OCI-LY3 (cell line): ENCODE results near the gene RRP12.
A peak's percentile ranks its signal among the peaks of the same experiment; 100 is the strongest.

ENCODE experiments used
- H2AFZ ChIP-seq: fragments of 200-600, 300-600 bp; shearing (Covaris generic); 2 replicates; pipeline ENCODE4 v1.6.0; 2014; ENCODE audit warnings: antibody characterized with exemption, low read depth, low read length
- H3K27ac ChIP-seq: fragments of 200-600, 300-600 bp; sonication (generic); 2 replicates; pipeline ENCODE4 v1.5.1; 2014; ENCODE audit warnings: mild to moderate bottlenecking, low read length, moderate library complexity, mixed read lengths
- H3K27me3 ChIP-seq: fragments of 200-600, 300-600 bp; sonication (generic); 2 replicates; pipeline ENCODE4 v1.6.1; 2014; ENCODE audit warnings: low read depth, low read length, mixed read lengths
- H3K36me3 ChIP-seq: fragments of 200-600, 300-600 bp; sonication (generic); replicated peaks from 2 replicates; pipeline ENCODE3; 2014; ENCODE audit warnings: low read depth, low read length, mixed read lengths
- H3K4me1 ChIP-seq: fragments of 300-600, 200-600 bp; sonication (generic); 2 replicates; pipeline ENCODE4 v1.6.1; 2014; ENCODE audit warnings: low read length, mixed read lengths
- H3K4me2 ChIP-seq: fragments of 200-600, 300-600 bp; sonication (generic); 2 replicates; pipeline ENCODE4 v1.6.1; 2014; ENCODE audit warnings: low read length, mixed read lengths
- H3K4me3 ChIP-seq: fragments of 300-600, 200-600 bp; sonication (generic); 2 replicates; pipeline ENCODE4 v1.5.1; 2014; ENCODE audit warnings: antibody characterized with exemption, mild to moderate bottlenecking, low read length, moderate library complexity
- H3K79me2 ChIP-seq: fragments of 300-600, 200-600 bp; shearing (Covaris generic); 2 replicates; pipeline ENCODE4 v1.6.1; 2014; ENCODE audit warnings: mild to moderate bottlenecking, low read length, mixed read lengths
- H3K9ac ChIP-seq: fragments of 300-600, 200-600 bp; shearing (Covaris generic); 2 replicates; pipeline ENCODE4 v1.6.0; 2014; ENCODE audit warnings: mild to moderate bottlenecking, low read length, moderate library complexity
- H3K9me3 ChIP-seq: fragments of 200-600, 300-600 bp; shearing (Covaris generic); 2 replicates; pipeline ENCODE4 v1.6.1; 2014; ENCODE audit warnings: low read length, mixed read lengths; ENCODE audit not compliant: insufficient read depth
- H4K20me1 ChIP-seq: fragments of 200-600, 300-600 bp; sonication (generic); 2 replicates; pipeline ENCODE4 v1.6.1; 2016; ENCODE audit warnings: low read length, mixed read lengths; ENCODE audit not compliant: insufficient read depth
- EZH2phosphoT487 ChIP-seq: fragments of 200-600 bp; shearing (Covaris generic); IDR thresholded peaks from 2 replicates; pipeline ENCODE4 v1.6.1; 2018; ENCODE audit warnings: antibody characterized with exemption, mixed run types, low read depth
- TF ChIP-seq, protein P1 (sequence below): fragments of 200-600, 300-600 bp; sonication (generic); IDR thresholded peaks from 2 replicates; pipeline ENCODE4 v1.5.1; 2014; ENCODE audit warnings: antibody characterized with exemption, low read length, low read depth

RRP12 gene

DNA sequence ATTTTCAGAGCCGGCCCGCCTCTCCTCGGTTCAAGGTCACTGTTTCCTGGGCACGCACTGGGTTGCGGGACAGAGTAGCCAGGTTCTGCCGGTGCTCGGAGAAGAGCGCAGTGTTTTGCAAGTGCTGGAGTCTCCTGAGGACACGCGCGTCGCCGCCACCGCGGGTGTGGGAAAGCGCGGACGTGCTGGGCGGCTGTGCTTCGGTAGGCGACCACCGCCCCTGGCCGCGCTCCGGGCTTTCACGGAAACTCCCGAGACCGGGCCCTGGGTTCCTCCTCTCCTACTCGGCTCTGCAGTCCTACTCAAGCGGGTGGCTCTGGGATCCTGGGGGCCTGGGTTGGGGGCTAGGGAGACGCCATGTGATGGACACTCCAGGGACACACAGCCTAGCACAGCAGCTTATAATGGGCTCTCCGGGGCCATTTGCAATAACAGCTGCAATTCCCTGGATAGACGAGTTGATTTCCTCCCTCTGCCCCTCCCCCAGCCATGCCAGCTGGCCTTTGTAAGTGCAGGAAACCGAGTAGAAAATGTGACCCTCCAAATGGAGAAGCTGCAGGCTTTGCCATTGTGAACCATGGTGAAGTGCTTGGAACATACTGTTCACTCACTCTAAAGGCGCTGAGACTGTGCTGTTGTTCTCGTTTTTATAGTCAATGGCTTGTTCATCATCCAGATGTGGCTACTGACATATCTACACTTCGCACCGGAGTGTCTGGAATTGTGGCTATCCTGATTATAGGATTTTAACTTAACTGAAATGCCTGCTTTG is 79.9 kb downstream of the RRP12 start:
- H3K79me2 ChIP-seq = no peaks in the 10 kb centered on the region
- H4K20me1 ChIP-seq = no peaks in the 10 kb centered on the region
- H3K36me3 ChIP-seq = no peaks in the 10 kb centered on the region
- H2AFZ ChIP-seq = no peak overlapping the region
- H3K9ac ChIP-seq = no peak overlapping the region
- no peak overlapping the region for H3K4me3 ChIP-seq
- no peak for TF ChIP-seq EZH2phosphoT487
- TF ChIP-seq, protein P1, sequence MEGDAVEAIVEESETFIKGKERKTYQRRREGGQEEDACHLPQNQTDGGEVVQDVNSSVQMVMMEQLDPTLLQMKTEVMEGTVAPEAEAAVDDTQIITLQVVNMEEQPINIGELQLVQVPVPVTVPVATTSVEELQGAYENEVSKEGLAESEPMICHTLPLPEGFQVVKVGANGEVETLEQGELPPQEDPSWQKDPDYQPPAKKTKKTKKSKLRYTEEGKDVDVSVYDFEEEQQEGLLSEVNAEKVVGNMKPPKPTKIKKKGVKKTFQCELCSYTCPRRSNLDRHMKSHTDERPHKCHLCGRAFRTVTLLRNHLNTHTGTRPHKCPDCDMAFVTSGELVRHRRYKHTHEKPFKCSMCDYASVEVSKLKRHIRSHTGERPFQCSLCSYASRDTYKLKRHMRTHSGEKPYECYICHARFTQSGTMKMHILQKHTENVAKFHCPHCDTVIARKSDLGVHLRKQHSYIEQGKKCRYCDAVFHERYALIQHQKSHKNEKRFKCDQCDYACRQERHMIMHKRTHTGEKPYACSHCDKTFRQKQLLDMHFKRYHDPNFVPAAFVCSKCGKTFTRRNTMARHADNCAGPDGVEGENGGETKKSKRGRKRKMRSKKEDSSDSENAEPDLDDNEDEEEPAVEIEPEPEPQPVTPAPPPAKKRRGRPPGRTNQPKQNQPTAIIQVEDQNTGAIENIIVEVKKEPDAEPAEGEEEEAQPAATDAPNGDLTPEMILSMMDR = no peak
- no peak overlapping the region for H3K27ac ChIP-seq
- no peaks in the 10 kb centered on the region for H3K9me3 ChIP-seq
- no peaks in the 10 kb centered on the region for H3K27me3 ChIP-seq
- H3K4me2 ChIP-seq = no peak overlapping the region
- H3K4me1 ChIP-seq = no peaks in the 10 kb centered on the region

GRCh38 chr10:97320480-97321031 is 80.6 kb downstream of the RRP12 start:
- Histone ChIP-seq H3K4me2 (no peak overlapping the region), H3K36me3 (no peaks in the 10 kb centered on the region), H3K79me2 (no peaks in the 10 kb centered on the region), H3K4me1 (no peaks in the 10 kb centered on the region), H3K27ac (no peak overlapping the region), H3K4me3 (no peak overlapping the region), H3K9me3 (no peaks in the 10 kb centered on the region), H3K27me3 (no peaks in the 10 kb centered on the region), H4K20me1 (no peaks in the 10 kb centered on the region), H3K9ac (no peak overlapping the region), H2AFZ (no peak overlapping the region)
- no peak for TF ChIP-seq EZH2phosphoT487
- TF ChIP-seq, protein P1 = no peak

DNA sequence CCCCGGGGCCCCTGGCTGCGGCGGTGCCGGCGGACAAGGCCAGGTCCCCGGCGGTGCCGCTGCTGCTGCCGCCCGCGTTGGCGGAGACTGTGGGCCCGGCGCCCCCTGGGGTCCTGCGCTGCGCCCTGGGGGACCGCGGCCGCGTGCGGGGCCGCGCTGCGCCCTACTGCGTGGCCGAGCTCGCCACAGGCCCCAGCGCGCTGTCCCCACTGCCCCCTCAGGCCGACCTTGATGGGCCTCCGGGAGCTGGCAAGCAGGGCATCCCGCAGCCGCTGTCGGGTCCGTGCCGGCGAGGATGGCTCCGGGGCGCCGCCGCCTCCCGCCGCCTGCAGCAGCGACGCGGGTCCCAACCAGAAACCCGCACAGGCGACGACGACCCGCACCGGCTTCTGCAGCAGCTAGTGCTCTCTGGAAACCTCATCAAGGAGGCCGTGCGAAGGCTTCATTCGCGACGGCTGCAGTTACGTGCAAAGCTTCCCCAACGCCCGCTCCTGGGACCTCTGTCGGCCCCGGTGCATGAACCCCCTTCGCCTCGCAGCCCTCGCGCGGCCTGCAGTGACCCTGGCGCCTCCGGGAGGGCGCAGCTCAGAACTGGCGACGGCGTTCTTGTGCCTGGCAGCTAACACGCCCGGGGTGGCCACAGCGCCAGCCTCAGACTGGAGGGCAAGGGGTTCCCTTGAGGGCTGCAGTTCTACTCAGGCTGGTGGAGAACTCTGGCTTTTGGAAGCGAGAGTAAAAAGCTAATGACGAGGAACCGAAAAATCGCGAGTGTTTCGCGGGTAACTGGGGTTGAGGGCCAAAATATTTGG is 81.3 kb downstream of the RRP12 start:
- H3K4me2 ChIP-seq = no peak overlapping the region
- H3K9ac ChIP-seq = no peak overlapping the region
- H3K27me3 ChIP-seq = no peaks in the 10 kb centered on the region
- H3K27ac ChIP-seq = no peak overlapping the region
- no peaks in the 10 kb centered on the region for H3K4me1 ChIP-seq
- H4K20me1 ChIP-seq = no peaks in the 10 kb centered on the region
- no peaks in the 10 kb centered on the region for H3K36me3 ChIP-seq
- peak overlapping the region; percentile 87; the same call in 1 of the 2 replicates for H3K4me3 ChIP-seq
- TF ChIP-seq, protein P1 = no peak
- no peak for TF ChIP-seq EZH2phosphoT487
- no peaks in the 10 kb centered on the region for H3K9me3 ChIP-seq
- no peak overlapping the region for H2AFZ ChIP-seq
- H3K79me2 ChIP-seq = no peaks in the 10 kb centered on the region
